ENCODE data around the gene SHH.

The SHH gene

GRCh38 chr7:155780884-155781283 lies 31.4 kb downstream of the SHH start:
- DNase-seq (ENCODE audit: low read depth, low spot score): no peak
- no peak overlapping the region for H3K4me3 ChIP-seq (ENCODE audit: low read length)

- DNase-seq (ENCODE audit: low read depth, low spot score): no peak
Measured at GRCh38 chr7:155778349-155778748, 33.9 kb downstream of the SHH start.

GRCh38 chr7:155776606-155777005 lies 35.7 kb downstream of the SHH start:
- DNase-seq (ENCODE audit: low read depth, low spot score): no peak
- no peak overlapping the region for H3K4me3 ChIP-seq (ENCODE audit: low read length)

More at GRCh38 chr7:155778349-155778748, 33.9 kb downstream of the SHH start:
- no peak overlapping the region for H3K4me3 ChIP-seq (ENCODE audit: low read length)

GRCh38 chr7:155775691-155776090 lies 36.6 kb downstream of the SHH start:
- H3K4me3 ChIP-seq (ENCODE audit: low read length): no peak overlapping the region
- DNase-seq (ENCODE audit: low read depth, low spot score): no peak

- no peak for DNase-seq (ENCODE audit: low read depth, low spot score)
- no peak overlapping the region for H3K4me3 ChIP-seq (ENCODE audit: low read length)
Measured at GRCh38 chr7:155774947-155775346, 37.3 kb downstream of the SHH start.

GRCh38 chr7:155773531-155773930 lies 38.7 kb downstream of the SHH start:
- no peak for DNase-seq (ENCODE audit: low read depth, low spot score)
- no peak overlapping the region for H3K4me3 ChIP-seq (ENCODE audit: low read length)

- DNase-seq (ENCODE audit: low read depth, low spot score): no peak
- no peak overlapping the region for H3K4me3 ChIP-seq (ENCODE audit: low read length)
Measured at GRCh38 chr7:155770241-155770640, 42.0 kb downstream of the SHH start.

- H3K4me3 ChIP-seq (ENCODE audit: low read length): no peak overlapping the region
- no peak for DNase-seq (ENCODE audit: low read depth, low spot score)
Measured at GRCh38 chr7:155769701-155770100, 42.6 kb downstream of the SHH start.

GRCh38 chr7:155766966-155767916 lies 45.0 kb downstream of the SHH start:
- DNase-seq (ENCODE audit: low read depth, low spot score): no peak
- H3K4me3 ChIP-seq (ENCODE audit: low read length): no peak overlapping the region

- no peak for DNase-seq (ENCODE audit: low read depth, low spot score)
- no peak overlapping the region for H3K4me3 ChIP-seq (ENCODE audit: low read length)
Measured at GRCh38 chr7:155766386-155766785, 45.9 kb downstream of the SHH start.

- DNase-seq (ENCODE audit: low read depth, low spot score): no peak
- H3K4me3 ChIP-seq (ENCODE audit: low read length): no peak overlapping the region
Measured at GRCh38 chr7:155765458-155765857, 46.8 kb downstream of the SHH start.

GRCh38 chr7:155764438-155764793 lies 47.8 kb downstream of the SHH start:
- H3K4me3 ChIP-seq (ENCODE audit: low read length): peak overlapping the region; percentile 39
- DNase-seq (ENCODE audit: low read depth, low spot score): peak; percentile 96

- H3K4me3 ChIP-seq (ENCODE audit: low read length): peak overlapping the region; percentile 39
- peak; percentile 84 for DNase-seq (ENCODE audit: low read depth, low spot score)
Measured at GRCh38 chr7:155763691-155764437, 48.4 kb downstream of the SHH start.

- H3K4me3 ChIP-seq (ENCODE audit: low read length): peak overlapping the region; percentile 39
Measured at GRCh38 chr7:155763122-155763521, 49.1 kb downstream of the SHH start.

GRCh38 chr7:155762655-155763054 lies 49.6 kb downstream of the SHH start:
- no peak overlapping the region for H3K4me3 ChIP-seq (ENCODE audit: low read length)
- DNase-seq (ENCODE audit: low read depth, low spot score): no peak

More at GRCh38 chr7:155763122-155763521, 49.1 kb downstream of the SHH start:
- DNase-seq (ENCODE audit: low read depth, low spot score): no peak

GRCh38 chr7:155762036-155762435 lies 50.2 kb downstream of the SHH start:
- no peak for DNase-seq (ENCODE audit: low read depth, low spot score)
- H3K4me3 ChIP-seq (ENCODE audit: low read length): no peak overlapping the region

- no peak for DNase-seq (ENCODE audit: low read depth, low spot score)
- no peak overlapping the region for H3K4me3 ChIP-seq (ENCODE audit: low read length)
Measured at GRCh38 chr7:155761162-155761561, 51.1 kb downstream of the SHH start.

- DNase-seq (ENCODE audit: low read depth, low spot score): no peak
- H3K4me3 ChIP-seq (ENCODE audit: low read length): no peak overlapping the region
Measured at GRCh38 chr7:155759740-155760430, 52.4 kb downstream of the SHH start.

GRCh38 chr7:155758348-155758747 lies 53.9 kb downstream of the SHH start:
- DNase-seq (ENCODE audit: low read depth, low spot score): no peak
- H3K4me3 ChIP-seq (ENCODE audit: low read length): no peak overlapping the region

GRCh38 chr7:155756322-155756721 lies 55.9 kb downstream of the SHH start:
- no peak for DNase-seq (ENCODE audit: low read depth, low spot score)
- H3K4me3 ChIP-seq (ENCODE audit: low read length): no peak overlapping the region
